Panc1 (cell line): ENCODE measurements around the gene TECPR1. TPM values are rescaled to one million over a fixed set of nuclear protein-coding genes. Genes with fewer than 3 reads are reported as not detected.

ENCODE experiments used
- ATAC-seq: fragments of 200-7000 bp; cut with Tn5 transposase; 2 replicates; pipeline ENCODE4 v1.9.1; 2020; ENCODE audit warnings: mild to moderate bottlenecking, moderate library complexity
- BruUV-seq: library from RNA; stranded (reverse); fragments of 400-500 nt; replicated peaks from 2 replicates; lab custom pipeline; 2021; lab: Mats Ljungman, UMichigan
- CTCF ChIA-PET: fragments of 300-600 bp; sonication (Branson Sonifier 250); formaldehyde crosslinking; loops from one replicate; lab custom pipeline; 2022; ENCODE audit warnings: antibody characterized with exemption; lab: Charles Lee
- POLR2A ChIA-PET: fragments of 300-600 bp; sonication (Branson Sonifier 250); formaldehyde crosslinking; loops from one replicate; lab custom pipeline; 2022; ENCODE audit warnings: antibody characterized with exemption; lab: Charles Lee
- DNase-seq: peaks from one replicate; pipeline ENCODE4 v3.0.0-alpha.2; 2010; ENCODE audit warnings: low read depth, low spot score
- H3K27ac ChIP-seq: 2 replicates; pipeline ENCODE4 v1.5.1; 2011; ENCODE audit warnings: mild to moderate bottlenecking, low read length, inconsistent platforms
- H3K27me3 ChIP-seq: fragments of 200-500 bp; sonication (Bioruptor generic); 2 replicates; pipeline ENCODE4 v1.6.0; 2014; ENCODE audit warnings: low read length, inconsistent platforms; ENCODE audit not compliant: control insufficient read depth, insufficient read depth
- H3K36me3 ChIP-seq: fragments of 200-500 bp; sonication (Bioruptor generic); 2 replicates; pipeline ENCODE4 v1.5.1; 2014; ENCODE audit warnings: inconsistent platforms, mild to moderate bottlenecking, low read length, moderate library complexity; ENCODE audit not compliant: control insufficient read depth, insufficient read depth
- H3K4me1 ChIP-seq: 2 replicates; pipeline ENCODE4 v1.5.1; 2011; ENCODE audit warnings: inconsistent platforms, mild to moderate bottlenecking, low read length, moderate library complexity; ENCODE audit not compliant: control insufficient read depth, insufficient read depth
- H3K4me3 ChIP-seq, 2 experiments: 2 replicates each; pipeline ENCODE4 v1.5.1; 2011 to 2012; ENCODE audit warnings: low read depth in 2 of 2, low read length in 2 of 2, mild to moderate bottlenecking in 2 of 2, inconsistent platforms in 1 of 2, moderate library complexity in 1 of 2
- H3K9me3 ChIP-seq: fragments of 200-500 bp; sonication (Bioruptor generic); 2 replicates; pipeline ENCODE4 v1.5.1; 2014; ENCODE audit warnings: low read depth, mild to moderate bottlenecking, inconsistent platforms, low read length, moderate library complexity; ENCODE audit not compliant: control insufficient read depth, insufficient read depth
- CTCF ChIP-seq: fragments of 450-650 bp; IDR thresholded peaks from 2 replicates; pipeline ENCODE4 v1.5.1; 2017; ENCODE audit warnings: mild to moderate bottlenecking
- POLR2AphosphoS5 ChIP-seq: IDR thresholded peaks from 2 replicates; pipeline ENCODE4 v1.6.1; 2012; ENCODE audit warnings: mild to moderate bottlenecking, low read depth, low read length, moderate library complexity
- REST ChIP-seq, 2 experiments: IDR thresholded peaks; 2 replicates each; pipeline ENCODE4 v1.6.1; 2011 to 2012; ENCODE audit warnings: low read depth in 2 of 2, control low read depth in 1 of 2, low read length in 1 of 2, mild to moderate bottlenecking in 1 of 2, moderate library complexity in 1 of 2; ENCODE audit not compliant: insufficient read depth in 1 of 2
- SIN3A ChIP-seq: IDR thresholded peaks from 2 replicates; pipeline ENCODE4 v1.6.1; 2012; ENCODE audit warnings: low read depth, mild to moderate bottlenecking, low read length, moderate library complexity, borderline replicate concordance; ENCODE audit not compliant: insufficient read depth
- TCF7L2 ChIP-seq: IDR thresholded peaks from 2 replicates; pipeline ENCODE4 v1.6.1; 2011; ENCODE audit warnings: mild to moderate bottlenecking, low read depth, low read length, inconsistent platforms
- in situ Hi-C: cut with HindIII; loops from 2 replicates; pipeline ENCODE4 v1.10.0; 2016; ENCODE audit warnings: low sequenced_read_pairs, low pct_unique_long_range_greater_than_20kb
- intact Hi-C: fragments of 100-400 bp; cut with micrococcal nuclease; formaldehyde crosslinking; loops from one replicate; pipeline ENCODE4 v1.10.0; 2022; ENCODE audit not compliant: unreplicated experiment
- total RNA-seq: library from RNA; stranded (reverse); gene quantifications from one replicate; pipeline ENCODE4 v1.2.1, GENCODE V29; 2021; ENCODE audit not compliant: unreplicated experiment

TECPR1 gene
- total RNA-seq, 1 experiment from 2014 or later: 21.0 TPM

- Histone ChIP-seq H3K9me3 (no peaks in the 10 kb centered on the region), H3K36me3 (peaks cover 12% of the 10 kb centered on the region; the same call in 1 of the 2 replicates), H3K27ac (no peak overlapping the region), H3K4me1 (peaks cover 36% of the 10 kb centered on the region), H3K4me3 (no peak overlapping the region), H3K27me3 (no peaks in the 10 kb centered on the region)
- no peak for TF ChIP-seq TCF7L2
- TF ChIP-seq SIN3A: no peak
- no peak for TF ChIP-seq CTCF
- TF ChIP-seq REST (IDR thresholded peaks at IDR 0.05; ENCODE audit: insufficient read depth in 1 of 2, low read depth in 2 of 2, low read length in 1 of 2): no peak
- no peak for TF ChIP-seq POLR2AphosphoS5
- no peak for ATAC-seq
- intact Hi-C loops: loop anchor here (5.0 kb wide), 2 partner anchors 105 to 545 kb away; partner anchors contain the start of gene BAIAP2L1
- CTCF ChIA-PET: interaction anchor here (0.5 kb wide), 1 partner anchor 238 kb away, joined by 3 read pairs; no protein-coding TSS in a partner anchor
- in situ Hi-C loops: loop anchor here (25.0 kb wide), 1 partner anchor 90 kb away; no protein-coding TSS in a partner anchor
- BruUV-seq: no TSS peak
- no peak for DNase-seq
- POLR2A ChIA-PET: no interaction called here
Observed at GRCh38 chr7:98297626-98298286, 45.7 kb upstream of the TECPR1 start.

GRCh38 chr7:98296833-98297232 lies 44.8 kb upstream of the TECPR1 start:
- POLR2A ChIA-PET: no interaction called here
- H3K36me3 ChIP-seq: peaks cover 8% of the 10 kb centered on the region; the same call in 1 of the 2 replicates
- in situ Hi-C loops: loop anchor here (25.0 kb wide), 1 partner anchor 90 kb away; no protein-coding TSS in a partner anchor

More at GRCh38 chr7:98296833-98297232, 44.8 kb upstream of the TECPR1 start:
- no TSS peak for BruUV-seq
- H3K4me1 ChIP-seq: peaks cover 36% of the 10 kb centered on the region
- intact Hi-C loops: loop anchor here (5.0 kb wide), 2 partner anchors 105 to 545 kb away; partner anchors contain the start of gene BAIAP2L1
- CTCF ChIA-PET: no interaction called here
- DNase-seq (no peak), ATAC-seq (no peak)
- H3K27me3 ChIP-seq: no peaks in the 10 kb centered on the region
- TF ChIP-seq TCF7L2 (no peak), SIN3A (no peak), CTCF (no peak)
- no peaks in the 10 kb centered on the region for H3K9me3 ChIP-seq
- H3K4me3 ChIP-seq: no peak overlapping the region
- peak overlapping the region; percentile 30; the same call in 1 of the 2 replicates for H3K27ac ChIP-seq
